DMS53 treated with DMSO at 0.1 percent for 48 hours (cell line): ENCODE results near the gene CD8B.

Experiments
- DNase-seq: peaks from one replicate; lab custom pipeline; 2025; ENCODE audit not compliant: unreplicated experiment; lab: John Stamatoyannopoulos, UW

Gene CD8B

GRCh38 chr2:86806059-86806857 is 55.4 kb downstream of the CD8B start:
- no peak for DNase-seq

GRCh38 chr2:86800856-86801567 is 60.7 kb downstream of the CD8B start:
- no peak for DNase-seq

- no peak for DNase-seq
These were observed 66.8 kb downstream of the CD8B start for GRCh38 chr2:86794861-86795260.

GRCh38 chr2:86793752-86794151 is 67.9 kb downstream of the CD8B start:
- DNase-seq: no peak

- DNase-seq: no peak
These were observed 70.1 kb downstream of the CD8B start for GRCh38 chr2:86791573-86791972.

GRCh38 chr2:86790676-86791572 is 70.8 kb downstream of the CD8B start, which contains the start of gene CD8A:
Gene CD8A (minus strand): TSS chr2:86790913. CDS start chr2:86790825, 88 bp downstream.
- peak; percentile 32 for DNase-seq

GRCh38 chr2:86790134-86790675 is 71.5 kb downstream of the CD8B start:
- DNase-seq: no peak

- DNase-seq: no peak
These were observed 72.0 kb downstream of the CD8B start for GRCh38 chr2:86789687-86790133.

GRCh38 chr2:86788881-86789686 is 72.6 kb downstream of the CD8B start:
- no peak for DNase-seq

GRCh38 chr2:86788165-86788564 is 73.5 kb downstream of the CD8B start:
- no peak for DNase-seq

GRCh38 chr2:86787736-86788135 is 74.0 kb downstream of the CD8B start:
- no peak for DNase-seq

GRCh38 chr2:86786001-86786536 is 75.6 kb downstream of the CD8B start:
- no peak for DNase-seq

GRCh38 chr2:86785456-86785855 is 76.2 kb downstream of the CD8B start:
- DNase-seq: no peak

- no peak for DNase-seq
These were observed 77.9 kb downstream of the CD8B start for GRCh38 chr2:86783615-86784339.

- DNase-seq: no peak
These were observed 78.9 kb downstream of the CD8B start for GRCh38 chr2:86782748-86783147.

- no peak for DNase-seq
These were observed 80.3 kb downstream of the CD8B start for GRCh38 chr2:86781363-86781762.

- no peak for DNase-seq
These were observed 81.7 kb downstream of the CD8B start for GRCh38 chr2:86779971-86780370.

- no peak for DNase-seq
These were observed 82.7 kb downstream of the CD8B start for GRCh38 chr2:86778957-86779356.

- DNase-seq: no peak
These were observed 85.2 kb downstream of the CD8B start for GRCh38 chr2:86776532-86776931.
